Measurements from ENCODE around the gene TADA2A.
"Not testable (repeated sequence)": the region's sequence is repeated elsewhere in the genome, so short reads cannot be mapped to it uniquely, and the experiment has no call there.

TADA2A gene

DNA sequence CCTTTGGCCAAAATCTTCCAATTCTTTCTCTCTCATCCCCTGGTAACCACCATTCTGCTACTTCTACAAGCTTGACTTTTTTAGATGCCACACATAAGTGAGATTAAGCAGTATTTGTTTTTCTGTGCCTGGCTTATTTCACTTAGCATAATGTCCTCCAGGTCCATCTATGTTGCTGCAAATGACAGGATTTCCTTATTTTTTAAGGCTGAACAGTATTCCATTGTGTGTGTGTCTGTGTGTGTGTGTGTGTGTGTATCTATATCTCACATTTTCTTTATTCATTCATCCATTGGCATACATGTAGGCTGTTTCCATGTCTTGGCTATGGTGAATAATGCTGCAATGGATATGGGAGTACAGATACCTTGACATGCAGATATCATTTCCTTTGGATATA is 6.2 kb upstream of the TADA2A start:
- no peak for DNase-seq

DNA sequence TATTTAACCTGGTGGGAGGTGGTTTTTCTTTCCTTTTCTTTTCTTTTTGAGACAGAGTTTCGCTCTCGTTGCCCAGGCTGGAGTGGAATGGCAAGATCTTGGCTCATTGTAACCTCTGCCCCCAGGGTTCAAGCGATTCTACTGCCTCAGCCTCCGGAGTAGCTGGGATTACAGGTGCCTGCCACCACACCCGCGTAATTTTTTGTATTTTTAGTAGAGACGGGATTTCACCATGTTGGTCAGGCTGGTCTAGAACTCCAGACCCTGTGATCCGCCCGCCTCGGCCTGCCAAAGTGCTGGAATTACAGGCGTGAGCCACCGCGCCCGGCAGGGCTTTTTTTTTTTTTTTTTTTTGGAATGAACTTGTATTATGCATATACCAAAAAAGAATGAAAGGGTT is 1.2 kb upstream of the TADA2A start:
- DNase-seq = not testable (repeated sequence)

DNA sequence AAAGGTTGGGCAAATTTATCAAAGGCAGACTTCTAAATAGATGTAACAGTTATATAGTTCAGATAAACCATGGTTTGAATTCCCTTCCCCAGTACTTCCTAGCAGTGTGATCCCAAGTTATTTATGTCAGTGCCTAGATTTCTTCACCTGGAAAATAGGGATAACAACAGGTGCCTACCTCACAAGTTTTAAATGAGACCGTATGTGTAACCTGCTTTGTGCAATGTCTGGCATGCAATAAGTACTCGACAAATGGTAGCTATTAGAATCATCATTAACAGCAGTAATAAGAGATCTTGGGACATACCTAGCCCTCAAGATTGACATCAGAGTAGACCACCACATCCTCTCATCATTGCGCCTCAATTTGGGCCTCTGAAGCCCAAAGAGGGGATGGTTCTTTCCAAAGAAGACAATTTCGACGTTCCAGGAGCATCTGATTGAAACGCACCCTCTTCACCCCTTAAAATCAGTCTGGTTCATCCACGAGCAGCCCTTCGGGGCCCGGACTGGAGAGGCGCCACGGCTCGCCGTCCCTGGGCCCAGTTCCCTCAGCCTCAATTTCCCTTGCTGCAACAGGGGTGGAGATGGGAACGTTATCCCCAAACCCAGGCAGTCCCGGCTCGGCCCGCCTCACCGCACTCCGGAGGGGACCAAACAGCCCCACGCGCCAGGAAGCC is 591 bp upstream of the TADA2A start:
- DNase-seq = no peak

DNA sequence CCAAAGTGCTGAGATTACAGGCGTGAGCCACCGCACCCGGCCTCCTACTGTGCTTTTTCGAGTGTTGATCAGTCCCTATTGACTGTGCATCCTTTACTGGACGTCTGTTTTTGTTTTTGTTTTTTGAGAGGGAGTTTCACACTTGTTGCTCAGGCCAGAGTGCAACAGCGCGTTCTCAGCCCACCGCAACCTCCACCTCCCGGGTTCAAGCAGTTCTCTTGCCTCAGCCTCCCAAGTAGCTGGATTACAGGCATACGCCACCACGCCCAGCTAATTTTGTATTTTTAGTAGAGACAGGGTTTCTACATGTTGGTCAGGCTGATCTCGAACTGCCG is 1.4 kb downstream of the TADA2A start:
- not testable (repeated sequence) for DNase-seq

DNA sequence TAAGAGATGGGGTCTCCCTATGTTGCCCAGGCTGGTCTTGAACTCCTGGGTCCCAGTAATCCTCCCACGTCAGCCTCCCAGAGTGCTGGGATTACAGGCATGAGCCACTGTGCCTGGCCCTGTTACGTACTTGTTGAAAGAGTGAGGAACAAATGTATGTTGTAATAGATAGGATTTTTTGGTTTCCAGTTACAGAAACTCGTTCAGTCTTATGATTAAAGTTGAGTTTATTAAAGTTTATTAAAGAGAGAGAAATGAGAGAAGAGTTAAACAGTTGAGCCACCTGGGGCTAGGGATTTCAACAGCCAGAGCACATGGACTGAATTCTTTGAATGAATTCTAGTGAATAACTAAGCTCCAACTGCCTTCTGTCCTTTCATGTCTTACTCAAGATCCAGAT is 3.7 kb downstream of the TADA2A start:
- DNase-seq = no peak

DNA sequence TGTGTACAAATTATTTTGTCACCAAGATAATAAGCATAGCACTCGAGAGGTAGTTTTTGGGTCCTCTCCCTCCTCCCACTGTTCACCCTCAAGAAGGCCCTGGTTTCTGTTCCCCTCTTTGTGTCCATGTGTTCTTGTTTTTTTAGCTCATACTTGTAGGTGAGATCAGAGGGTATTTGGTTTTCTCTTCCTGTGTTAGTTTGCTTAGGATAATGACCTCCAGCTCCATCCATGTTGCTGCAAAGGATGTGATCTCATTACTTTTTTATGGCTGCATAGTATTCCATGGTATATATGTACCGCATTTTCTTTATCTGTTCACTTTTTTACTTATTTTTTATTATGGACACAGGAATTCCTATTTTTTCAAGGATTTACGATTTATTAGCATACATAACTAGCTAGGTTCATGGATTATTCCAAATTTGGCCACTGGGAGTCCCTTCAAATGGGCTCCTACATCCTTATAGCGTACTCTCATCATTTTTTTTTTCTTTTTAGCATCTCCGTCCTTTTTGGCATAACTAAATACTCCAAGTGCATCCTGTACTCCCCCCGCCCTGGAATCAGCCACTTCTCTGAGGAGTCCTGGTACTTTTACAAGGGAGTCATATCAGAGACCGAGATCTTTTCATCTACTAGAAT is 7.3 kb downstream of the TADA2A start:
- no peak for DNase-seq

DNA sequence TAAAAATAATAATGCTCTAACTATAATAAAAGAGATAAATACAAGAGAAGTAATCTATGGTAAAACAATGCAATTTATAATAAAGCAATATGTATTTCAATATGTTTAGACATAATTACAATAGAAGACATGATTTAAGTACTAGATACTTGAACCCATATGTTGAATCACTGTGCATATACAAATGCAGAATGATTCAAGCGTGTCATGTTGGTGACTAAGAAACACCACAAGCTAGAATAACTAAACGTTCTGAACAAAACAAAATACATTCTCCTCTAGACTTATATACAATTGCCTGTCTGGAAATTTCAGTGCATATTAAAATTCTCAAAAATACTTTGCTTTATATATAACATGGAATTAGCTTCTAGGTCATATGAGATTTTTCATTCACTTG is 11.2 kb downstream of the TADA2A start:
- DNase-seq = no peak

DNA sequence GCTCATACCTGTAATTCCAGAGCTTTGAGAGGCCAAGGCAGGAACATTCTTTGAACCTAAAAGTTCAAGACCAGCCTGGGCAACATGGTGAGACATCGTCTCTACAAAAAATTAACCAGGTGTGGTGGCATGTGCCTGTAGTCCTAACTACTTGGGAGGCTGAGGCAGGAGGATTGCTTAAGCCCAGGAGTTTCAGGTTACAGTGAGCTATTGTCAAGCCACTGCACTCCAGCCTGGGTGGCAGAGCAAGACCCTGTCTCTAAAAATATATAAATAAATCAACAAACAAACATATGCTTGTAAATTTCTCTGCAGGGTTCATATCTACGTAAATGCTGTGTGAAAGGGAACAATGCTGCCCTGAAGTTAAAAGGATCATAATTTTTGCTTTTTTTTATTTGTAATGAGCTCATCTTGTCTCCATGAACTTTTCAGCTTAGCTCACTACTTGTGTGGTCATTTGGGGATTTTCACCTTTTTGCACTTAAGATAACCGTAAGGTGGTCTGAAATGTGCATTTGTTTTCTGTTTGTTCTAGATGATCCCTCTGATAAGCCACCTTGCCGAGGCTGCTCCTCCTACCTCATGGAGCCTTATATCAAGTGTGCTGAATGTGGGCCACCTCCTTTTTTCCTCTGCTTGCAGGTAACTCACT is 16.4 kb downstream of the TADA2A start:
- DNase-seq = no peak

DNA sequence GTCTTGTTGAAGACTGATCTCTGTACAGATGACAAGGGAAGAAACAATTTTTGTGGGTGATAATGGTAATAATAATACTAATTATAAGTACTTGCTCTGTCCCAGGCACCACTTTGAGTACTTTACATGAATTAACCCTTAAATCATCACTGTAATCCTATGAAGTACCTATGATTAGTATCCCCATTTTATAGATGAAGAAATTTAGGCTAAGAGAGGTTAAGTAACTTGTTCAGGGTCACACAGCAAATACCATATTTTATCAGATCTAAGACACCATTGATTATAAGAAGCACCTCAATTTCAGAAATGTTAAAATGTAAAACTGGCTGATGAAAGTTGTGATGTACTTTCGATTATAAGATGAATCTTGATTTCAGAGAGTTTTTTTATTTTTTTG is 18.6 kb downstream of the TADA2A start:
- DNase-seq = no peak

DNA sequence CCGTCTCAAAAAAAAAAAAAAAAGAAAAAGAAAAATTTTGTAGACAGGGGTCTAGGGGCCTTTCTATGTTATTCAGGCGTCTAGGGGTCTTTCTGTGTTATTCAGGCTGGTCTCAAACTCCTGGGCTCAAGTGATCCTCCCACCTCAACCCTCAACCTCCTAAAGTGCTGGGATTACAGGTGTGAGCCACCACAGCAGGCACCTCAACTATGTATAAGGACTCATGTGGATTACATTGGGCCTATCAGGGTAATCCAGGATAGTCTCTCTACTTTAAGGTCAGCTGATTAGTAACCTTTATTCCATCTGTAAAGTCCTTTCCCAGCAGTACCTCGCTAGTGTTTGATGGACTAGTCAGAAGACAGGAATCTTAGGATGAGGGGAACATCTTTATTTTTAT is 22.4 kb downstream of the TADA2A start:
- no peak for DNase-seq

DNA sequence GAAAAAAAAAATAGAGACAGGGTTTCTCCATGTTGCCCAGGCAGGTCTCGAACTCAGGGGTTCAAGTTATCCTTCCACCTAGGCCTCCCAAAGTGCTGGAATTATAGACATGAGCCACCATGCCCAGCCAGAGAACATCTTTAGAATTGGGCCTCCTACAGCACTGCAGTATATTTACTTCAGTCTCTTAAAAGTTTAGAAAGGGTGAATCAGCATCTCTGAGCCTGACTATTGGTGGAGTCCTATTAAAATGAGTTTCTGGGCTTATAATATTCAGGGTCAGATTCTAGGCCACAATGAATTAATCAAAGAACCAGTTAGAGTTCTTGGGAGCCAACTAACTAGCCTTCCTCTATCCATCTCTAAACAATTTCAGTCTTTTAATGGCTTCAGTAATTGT is 22.8 kb downstream of the TADA2A start:
- DNase-seq = no peak

DNA sequence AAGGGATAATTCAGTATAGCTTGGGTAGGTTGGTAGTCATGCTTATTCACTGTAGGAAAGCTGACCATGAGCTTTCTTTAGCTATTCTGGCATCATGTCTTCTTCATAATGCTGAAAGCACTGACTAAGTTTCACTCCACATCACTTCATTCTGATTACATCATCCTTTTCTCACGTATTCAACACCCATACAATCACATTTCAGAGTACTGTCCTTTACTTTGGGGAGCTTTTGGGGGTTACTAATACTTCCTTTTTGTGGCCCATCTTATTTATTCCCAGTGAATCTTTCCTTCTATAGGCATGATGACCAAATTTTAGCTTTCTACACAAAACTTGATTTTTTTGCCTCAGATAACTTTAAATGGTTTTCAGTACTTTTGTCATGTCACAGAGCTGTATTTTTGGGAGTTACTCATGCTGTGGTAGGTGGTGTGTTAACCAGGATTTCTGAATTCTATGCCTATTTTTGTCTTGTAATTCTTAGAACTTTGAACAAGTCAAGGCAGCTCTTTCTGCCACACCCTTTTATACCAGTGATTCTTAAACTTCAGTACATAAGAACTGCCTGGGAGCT is 23.5 kb downstream of the TADA2A start:
- no peak for DNase-seq

DNA sequence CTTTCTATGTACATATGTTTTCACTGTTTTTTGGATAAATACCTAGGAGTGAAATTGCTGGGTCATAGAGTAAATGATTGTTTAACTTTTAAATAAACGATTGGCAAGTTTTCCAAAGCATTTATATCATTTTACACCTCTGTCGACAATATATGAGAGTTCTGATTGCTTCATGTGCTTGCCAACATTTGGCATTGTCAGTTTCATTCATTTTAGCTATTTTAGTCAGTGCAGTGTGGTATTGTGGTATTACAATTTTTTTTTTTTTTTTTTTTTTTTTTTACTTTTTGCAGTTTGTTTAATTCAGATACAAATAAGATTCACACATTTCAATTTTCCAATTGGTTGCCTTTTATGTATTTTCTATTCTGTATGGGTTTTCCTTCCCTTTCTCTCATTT is 26.0 kb downstream of the TADA2A start:
- no peak for DNase-seq

DNA sequence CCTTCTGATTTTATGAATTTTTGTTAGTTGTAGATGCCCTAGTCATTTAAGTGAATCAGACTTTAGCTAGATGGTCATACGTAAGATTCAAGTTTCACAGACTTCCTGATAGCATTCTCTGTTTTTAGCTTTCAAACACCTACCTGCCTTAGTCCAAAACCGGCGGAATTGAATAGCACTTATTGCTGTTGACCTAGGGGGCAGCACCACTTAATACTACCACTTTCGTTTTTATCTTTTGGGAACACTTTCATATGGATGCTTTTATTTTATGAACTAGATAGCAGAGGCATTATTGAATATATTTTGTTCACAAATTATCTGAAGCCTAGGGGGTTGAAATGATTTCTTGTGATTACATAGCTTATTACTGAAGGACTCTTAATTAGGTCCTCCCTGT is 31.5 kb downstream of the TADA2A start:
- no peak for DNase-seq

DNA sequence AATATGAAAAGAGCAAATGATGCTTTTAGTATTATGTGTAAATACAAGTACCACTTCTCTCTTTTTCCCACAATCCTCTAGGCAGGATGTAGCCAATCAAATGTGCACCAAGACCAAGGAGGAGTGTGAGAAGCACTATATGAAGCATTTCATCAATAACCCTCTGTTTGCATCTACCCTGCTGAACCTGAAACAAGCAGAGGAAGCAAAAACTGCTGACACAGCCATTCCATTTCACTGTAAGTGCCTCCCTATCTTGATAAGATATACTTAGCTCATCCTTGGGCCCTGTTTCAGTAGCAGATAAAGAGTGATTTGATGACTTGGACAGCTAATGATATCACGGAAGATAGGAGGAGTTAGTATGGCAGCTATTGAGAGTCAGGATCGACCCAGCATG is 33.7 kb downstream of the TADA2A start:
- DNase-seq = no peak

DNA sequence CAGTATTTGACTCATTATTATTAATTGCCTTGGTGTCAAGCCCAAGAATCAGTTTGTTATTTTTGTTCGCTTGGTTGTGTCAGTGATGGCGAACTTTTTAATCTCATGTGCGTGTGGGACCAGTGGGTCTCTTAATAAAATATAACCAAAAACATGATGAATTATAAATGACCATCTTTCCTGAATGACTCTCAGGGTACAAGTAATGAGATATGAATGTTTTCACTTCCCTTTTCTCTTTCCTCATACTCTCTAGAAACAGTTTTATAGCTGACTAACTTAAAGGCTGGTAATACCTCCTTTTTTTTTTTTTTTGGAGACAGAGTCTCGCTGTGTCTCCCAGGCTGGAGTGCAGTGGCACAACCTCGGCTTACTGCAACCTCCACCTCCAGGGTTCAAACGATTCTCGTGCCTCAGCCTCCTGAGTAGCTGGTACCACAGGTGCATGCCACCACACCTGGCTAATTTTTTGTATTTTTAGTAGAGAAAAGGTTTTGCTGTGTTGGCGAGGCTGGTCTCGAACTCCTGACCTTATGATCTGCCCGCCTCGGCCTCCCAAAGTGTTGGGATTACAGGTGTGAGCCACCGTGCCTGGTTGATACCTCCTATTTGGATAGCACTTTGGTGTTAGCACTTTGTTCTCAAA is 34.8 kb downstream of the TADA2A start:
- DNase-seq = not testable (repeated sequence)

DNA sequence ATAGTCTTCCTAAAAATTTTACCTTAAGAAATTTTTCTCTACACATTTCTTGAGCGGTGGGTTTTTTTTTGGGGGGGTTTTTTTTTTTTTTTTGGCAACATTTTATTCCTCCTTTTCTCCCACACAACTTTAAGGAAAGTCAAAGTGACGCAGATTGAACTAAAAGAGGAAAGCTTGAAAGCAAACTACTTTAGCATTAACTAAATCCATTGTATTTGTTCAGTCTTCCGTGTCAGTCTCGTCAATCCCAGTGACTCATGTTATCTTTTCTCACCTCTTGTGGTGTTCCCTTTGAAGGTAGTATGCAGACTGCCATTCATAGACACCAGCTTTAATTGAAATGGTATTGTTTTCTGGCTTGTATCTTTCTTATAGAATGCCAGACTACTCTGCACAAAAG is 39.3 kb downstream of the TADA2A start:
- DNase-seq = no peak

DNA sequence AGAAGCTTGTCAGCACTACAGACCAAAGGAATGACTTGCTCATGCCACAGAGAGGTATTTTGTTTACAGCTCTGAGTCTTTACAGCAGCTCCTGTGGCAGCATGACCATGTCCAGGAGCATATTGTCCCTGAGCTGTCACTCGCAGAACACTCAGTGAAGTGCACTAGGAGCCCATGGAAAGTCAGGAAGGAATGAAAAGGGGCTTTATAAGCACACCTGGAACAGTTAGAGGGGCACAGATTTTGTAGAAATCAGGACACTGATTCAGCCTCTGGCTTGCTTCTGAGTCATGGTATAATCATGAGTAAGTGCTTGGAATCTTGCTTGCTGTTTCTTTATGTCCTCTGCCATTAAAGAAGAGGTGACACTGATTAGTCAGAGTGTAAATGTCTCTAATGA is 41.0 kb downstream of the TADA2A start:
- no peak for DNase-seq

DNA sequence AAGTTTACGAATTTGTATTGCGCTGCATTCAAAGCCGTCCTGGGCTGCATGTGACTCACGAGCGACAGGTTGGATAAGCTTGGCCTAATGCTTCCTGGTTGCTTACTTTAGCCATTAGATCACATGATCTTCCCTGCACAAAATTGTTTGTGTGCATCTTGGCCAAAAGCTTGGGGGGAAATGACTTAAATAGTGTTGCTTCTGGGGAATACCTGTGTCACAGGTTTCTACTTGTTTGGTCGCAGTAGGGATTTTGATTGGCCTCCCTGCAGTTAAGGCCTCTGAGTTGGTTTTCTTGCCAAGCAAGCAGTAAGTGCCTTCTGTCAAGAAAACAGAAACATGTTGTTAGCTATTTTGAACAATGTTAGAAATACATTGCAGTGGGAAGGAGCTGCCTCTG is 43.4 kb downstream of the TADA2A start:
- DNase-seq = no peak

DNA sequence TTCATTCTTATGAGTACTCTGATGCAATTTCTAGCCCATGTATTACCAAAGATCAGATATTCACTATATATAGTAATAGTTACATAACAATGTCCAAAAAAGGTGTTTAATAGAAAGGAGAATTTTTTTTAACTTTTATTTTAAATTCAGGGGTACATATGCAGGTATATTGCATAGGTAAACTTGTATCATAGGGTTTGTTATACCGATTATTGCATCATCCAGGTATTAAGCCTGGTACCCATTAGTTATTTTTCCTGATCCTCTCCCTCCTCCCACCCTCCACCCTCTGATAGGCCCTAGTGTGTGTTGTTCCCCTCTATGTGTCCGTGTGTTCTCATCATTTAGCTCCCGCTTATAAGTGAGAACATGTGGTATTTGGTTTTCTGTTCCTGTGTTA is 51.1 kb downstream of the TADA2A start:
- not testable (repeated sequence) for DNase-seq

DNA sequence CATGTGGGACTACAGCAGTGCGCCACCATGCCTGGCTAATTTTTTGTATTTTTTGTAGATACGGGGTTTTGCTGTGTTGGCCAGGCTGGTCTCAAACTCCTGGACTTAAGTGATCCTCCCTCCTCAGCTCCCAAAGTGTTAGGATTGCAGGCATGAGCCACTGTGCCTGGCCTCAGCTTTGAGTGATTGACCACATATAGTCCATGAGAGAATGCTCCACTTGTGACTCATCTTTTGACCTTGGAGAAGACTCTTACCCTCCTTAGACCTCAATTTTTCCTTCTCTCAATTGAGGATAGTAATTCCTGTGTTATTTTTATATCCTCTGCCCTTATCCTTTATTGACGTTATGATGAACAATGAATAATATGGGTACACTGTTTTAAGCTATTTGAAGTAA is 52.1 kb downstream of the TADA2A start:
- no peak for DNase-seq

DNA sequence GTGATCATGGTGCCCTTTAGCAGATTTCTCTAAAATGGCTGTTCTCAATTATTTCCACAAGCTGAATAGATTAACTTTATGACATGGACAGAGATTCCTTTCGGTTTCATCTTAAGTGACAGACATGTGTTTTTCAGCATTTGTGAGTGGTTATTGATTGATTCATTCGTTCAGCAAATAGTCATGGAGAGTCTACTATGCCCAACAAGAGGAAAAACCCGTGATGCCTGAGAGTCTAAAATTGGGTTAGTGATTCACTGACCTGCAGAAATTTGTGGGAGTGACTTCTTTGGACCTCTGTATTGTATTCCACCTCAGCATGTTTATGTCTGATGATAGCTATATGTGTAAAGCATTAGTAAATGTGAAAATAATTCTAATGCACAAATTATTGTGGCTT is 55.0 kb downstream of the TADA2A start:
- no peak for DNase-seq

DNA sequence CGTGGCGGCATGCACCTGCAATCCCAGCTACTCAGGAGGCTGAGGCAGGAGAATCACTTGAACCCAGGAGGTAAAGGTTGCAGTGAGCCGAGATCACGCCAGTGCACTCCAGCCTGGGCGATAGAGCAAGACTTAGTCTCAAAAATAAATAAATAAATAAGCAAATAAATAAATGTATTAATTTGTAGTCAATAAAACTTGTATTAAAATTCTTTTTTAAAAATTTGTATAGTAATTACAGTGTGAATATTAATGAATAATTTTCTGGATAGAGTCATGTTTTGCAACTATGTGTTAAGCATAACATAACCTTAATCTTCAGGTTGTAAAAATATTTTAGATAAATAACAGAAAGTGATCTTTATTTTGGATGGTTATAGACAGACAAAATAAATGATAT is 55.8 kb downstream of the TADA2A start:
- no peak for DNase-seq

DNA sequence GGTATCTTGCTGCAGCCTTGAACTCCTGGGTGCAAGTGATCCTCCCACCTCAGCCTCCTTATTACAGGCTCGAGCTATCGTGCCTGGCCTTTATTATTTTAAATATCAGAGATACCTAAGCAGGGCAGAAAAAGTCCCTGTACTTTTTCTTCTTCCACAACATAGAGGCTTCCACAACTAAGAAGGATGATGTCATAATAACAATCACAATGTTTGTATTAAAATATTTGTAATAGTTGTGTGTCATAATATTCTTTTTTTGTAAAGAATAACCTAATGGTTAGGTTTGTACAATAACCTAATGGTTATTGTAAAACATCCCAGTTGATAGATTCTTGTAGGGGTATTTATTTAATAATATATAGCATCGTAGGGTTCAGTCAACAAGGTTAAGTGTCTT is 56.4 kb downstream of the TADA2A start:
- no peak for DNase-seq
